Measurements from ENCODE around the gene MRPS14.
"Not testable (repeated sequence)": the region's sequence is repeated elsewhere in the genome, so short reads cannot be mapped to it uniquely, and the experiment has no call there.

MRPS14 gene

GRCh38 chr1:175023922-175024242 lies 657 bp upstream of the MRPS14 start:
- not testable (repeated sequence) for DNase-seq (ENCODE audit: low read depth in 1 of 2, low spot score in 1 of 2)

GRCh38 chr1:175019524-175019923 lies 3.7 kb downstream of the MRPS14 start:
- DNase-seq (ENCODE audit: low read depth in 1 of 2, low spot score in 1 of 2): no peak

- DNase-seq (ENCODE audit: low read depth in 1 of 2, low spot score in 1 of 2): no peak
Measured at GRCh38 chr1:175015243-175015642, 8.0 kb downstream of the MRPS14 start.

- DNase-seq (ENCODE audit: low read depth in 1 of 2, low spot score in 1 of 2): no peak
Measured at GRCh38 chr1:175013445-175013844, 9.8 kb downstream of the MRPS14 start.

GRCh38 chr1:175009532-175009931 lies 13.7 kb downstream of the MRPS14 start:
- no peak for DNase-seq (ENCODE audit: low read depth in 1 of 2, low spot score in 1 of 2)

GRCh38 chr1:175005085-175005783 lies 18.0 kb downstream of the MRPS14 start:
- no peak for DNase-seq (ENCODE audit: low read depth in 1 of 2, low spot score in 1 of 2)

- DNase-seq (ENCODE audit: low read depth in 1 of 2, low spot score in 1 of 2): no peak
Measured at GRCh38 chr1:175003521-175003920, 19.7 kb downstream of the MRPS14 start.

GRCh38 chr1:175002910-175003517 lies 20.2 kb downstream of the MRPS14 start:
- DNase-seq (ENCODE audit: low read depth in 1 of 2, low spot score in 1 of 2): no peak

- no peak for DNase-seq (ENCODE audit: low read depth in 1 of 2, low spot score in 1 of 2)
Measured at GRCh38 chr1:175000697-175001187, 22.5 kb downstream of the MRPS14 start.

GRCh38 chr1:174999936-175000696 lies 23.1 kb downstream of the MRPS14 start, which contains the start of gene CACYBP:
Gene CACYBP, plus strand, starts transcription at chr1:174999947. Its CDS starts 234 bp downstream, at chr1:175000181.
- DNase-seq (ENCODE audit: low read depth in 1 of 2, low spot score in 1 of 2): no peak

- DNase-seq (ENCODE audit: low read depth in 1 of 2, low spot score in 1 of 2): peak; percentile 93 to 94
Measured at GRCh38 chr1:174999216-174999935, 23.8 kb downstream of the MRPS14 start.

GRCh38 chr1:174998569-174999215 lies 24.5 kb downstream of the MRPS14 start:
- peak in 1 of 2 donors; percentile 10 for DNase-seq (ENCODE audit: low read depth in 1 of 2, low spot score in 1 of 2)

GRCh38 chr1:174997041-174997440 lies 26.2 kb downstream of the MRPS14 start:
- DNase-seq (ENCODE audit: low read depth in 1 of 2, low spot score in 1 of 2): no peak

GRCh38 chr1:174996476-174996875 lies 26.7 kb downstream of the MRPS14 start:
- DNase-seq (ENCODE audit: low read depth in 1 of 2, low spot score in 1 of 2): no peak

- DNase-seq (ENCODE audit: low read depth in 1 of 2, low spot score in 1 of 2): no peak
Measured at GRCh38 chr1:174995916-174996315, 27.3 kb downstream of the MRPS14 start.

GRCh38 chr1:174995121-174995520 lies 28.1 kb downstream of the MRPS14 start:
- DNase-seq (ENCODE audit: low read depth in 1 of 2, low spot score in 1 of 2): no peak

- no peak for DNase-seq (ENCODE audit: low read depth in 1 of 2, low spot score in 1 of 2)
Measured at GRCh38 chr1:174991473-174991872, 31.8 kb downstream of the MRPS14 start.

GRCh38 chr1:174990382-174990999 lies 32.7 kb downstream of the MRPS14 start:
- no peak for DNase-seq (ENCODE audit: low read depth in 1 of 2, low spot score in 1 of 2)

GRCh38 chr1:174989536-174990220 lies 33.5 kb downstream of the MRPS14 start:
- DNase-seq (ENCODE audit: low read depth in 1 of 2, low spot score in 1 of 2): no peak

GRCh38 chr1:174988986-174989385 lies 34.2 kb downstream of the MRPS14 start:
- DNase-seq (ENCODE audit: low read depth in 1 of 2, low spot score in 1 of 2): no peak

Measured in stimulated activated CD4-positive, alpha-beta T cell treated with anti-CD3 and anti-CD28 coated beads, Interleukin-15, amount 100 ng/mL, for 1 hour (primary cell).